Measurements from ENCODE around the gene CTNNBL1.

DNA sequence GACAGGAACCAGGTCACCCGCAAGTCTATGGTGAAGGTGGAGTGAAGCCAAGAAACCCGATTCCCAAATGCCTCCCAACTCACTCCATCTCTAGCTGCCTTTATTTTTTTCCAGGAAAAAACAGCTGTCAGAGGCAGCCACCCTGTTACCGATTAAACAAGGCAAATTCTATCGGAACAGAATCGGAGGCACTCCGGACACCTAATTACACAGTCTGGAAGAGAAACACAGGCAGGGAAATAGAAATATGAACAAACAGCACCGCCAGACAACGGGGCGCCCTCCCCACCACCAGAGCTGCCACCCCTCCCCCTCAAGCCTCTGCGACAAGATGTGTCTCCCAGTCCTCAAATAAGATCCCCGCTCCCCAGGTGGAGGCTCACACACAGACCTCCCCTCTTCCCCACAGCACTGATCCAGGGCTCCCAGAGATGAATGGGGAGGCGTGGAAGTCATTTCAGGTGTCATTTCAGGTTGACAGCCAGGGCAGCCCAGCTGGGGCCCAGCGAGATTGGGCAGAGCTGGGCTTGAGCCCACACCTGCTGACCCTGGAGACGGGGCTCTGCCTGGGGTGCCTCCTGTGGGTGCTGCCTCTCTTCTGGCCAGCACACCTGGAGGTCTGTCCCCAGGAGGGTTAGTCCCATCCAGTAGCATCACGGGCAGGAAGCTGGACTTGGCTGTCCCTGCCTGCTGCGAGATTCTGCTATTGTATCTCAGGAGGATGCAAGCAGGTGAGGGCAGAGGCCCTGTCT is 189.3 kb downstream of the CTNNBL1 start:
- TF ChIP-seq, protein P1, sequence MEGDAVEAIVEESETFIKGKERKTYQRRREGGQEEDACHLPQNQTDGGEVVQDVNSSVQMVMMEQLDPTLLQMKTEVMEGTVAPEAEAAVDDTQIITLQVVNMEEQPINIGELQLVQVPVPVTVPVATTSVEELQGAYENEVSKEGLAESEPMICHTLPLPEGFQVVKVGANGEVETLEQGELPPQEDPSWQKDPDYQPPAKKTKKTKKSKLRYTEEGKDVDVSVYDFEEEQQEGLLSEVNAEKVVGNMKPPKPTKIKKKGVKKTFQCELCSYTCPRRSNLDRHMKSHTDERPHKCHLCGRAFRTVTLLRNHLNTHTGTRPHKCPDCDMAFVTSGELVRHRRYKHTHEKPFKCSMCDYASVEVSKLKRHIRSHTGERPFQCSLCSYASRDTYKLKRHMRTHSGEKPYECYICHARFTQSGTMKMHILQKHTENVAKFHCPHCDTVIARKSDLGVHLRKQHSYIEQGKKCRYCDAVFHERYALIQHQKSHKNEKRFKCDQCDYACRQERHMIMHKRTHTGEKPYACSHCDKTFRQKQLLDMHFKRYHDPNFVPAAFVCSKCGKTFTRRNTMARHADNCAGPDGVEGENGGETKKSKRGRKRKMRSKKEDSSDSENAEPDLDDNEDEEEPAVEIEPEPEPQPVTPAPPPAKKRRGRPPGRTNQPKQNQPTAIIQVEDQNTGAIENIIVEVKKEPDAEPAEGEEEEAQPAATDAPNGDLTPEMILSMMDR (conservative IDR thresholded peaks at IDR 0.05; ENCODE audit: low read depth, low read length), result no peak
- TF ChIP-seq MXI1 (IDR thresholded peaks at IDR 0.05; ENCODE audit: borderline replicate concordance, low read depth, low read length), result no peak
